NCI-H69 (cell line): ENCODE measurements around the gene TTLL11.

Source experiments
- DNase-seq: peaks from one replicate; lab custom pipeline; 2025; lab: John Stamatoyannopoulos, UW

Gene TTLL11

DNA sequence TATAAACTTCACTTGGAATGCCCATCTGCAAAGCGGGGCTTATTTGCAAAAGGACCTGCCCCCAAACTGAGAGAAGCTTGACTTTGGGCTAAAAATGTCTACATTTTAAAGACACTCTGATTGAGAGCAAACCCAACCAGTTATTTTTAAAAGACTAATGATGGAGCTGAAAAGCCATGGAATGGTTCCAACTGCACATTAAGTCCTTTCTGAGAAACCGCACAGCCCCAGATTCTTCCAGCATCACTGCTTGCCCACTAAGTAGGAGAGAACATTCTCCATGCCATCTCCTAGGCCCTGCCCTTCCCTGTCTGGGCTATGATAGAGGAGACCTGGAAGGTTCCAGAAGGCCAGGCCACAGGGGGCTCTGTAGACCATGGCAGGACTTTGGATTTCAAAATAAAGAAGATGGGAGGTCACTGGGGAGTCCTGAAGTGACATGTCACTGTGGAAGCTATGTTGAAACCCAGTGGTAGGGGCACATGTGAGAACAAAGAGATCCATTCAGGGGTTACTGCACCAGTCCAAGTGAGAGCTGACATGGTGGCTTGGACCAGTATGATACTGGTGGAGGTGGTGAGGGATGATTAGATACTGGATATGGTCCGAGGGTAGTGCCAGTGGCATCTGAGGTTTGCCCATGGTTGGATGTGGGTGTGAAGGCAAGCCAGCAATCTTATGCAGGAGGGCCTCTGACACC lies 262.5 kb downstream of the TTLL11 start:
- no peak for DNase-seq

DNA sequence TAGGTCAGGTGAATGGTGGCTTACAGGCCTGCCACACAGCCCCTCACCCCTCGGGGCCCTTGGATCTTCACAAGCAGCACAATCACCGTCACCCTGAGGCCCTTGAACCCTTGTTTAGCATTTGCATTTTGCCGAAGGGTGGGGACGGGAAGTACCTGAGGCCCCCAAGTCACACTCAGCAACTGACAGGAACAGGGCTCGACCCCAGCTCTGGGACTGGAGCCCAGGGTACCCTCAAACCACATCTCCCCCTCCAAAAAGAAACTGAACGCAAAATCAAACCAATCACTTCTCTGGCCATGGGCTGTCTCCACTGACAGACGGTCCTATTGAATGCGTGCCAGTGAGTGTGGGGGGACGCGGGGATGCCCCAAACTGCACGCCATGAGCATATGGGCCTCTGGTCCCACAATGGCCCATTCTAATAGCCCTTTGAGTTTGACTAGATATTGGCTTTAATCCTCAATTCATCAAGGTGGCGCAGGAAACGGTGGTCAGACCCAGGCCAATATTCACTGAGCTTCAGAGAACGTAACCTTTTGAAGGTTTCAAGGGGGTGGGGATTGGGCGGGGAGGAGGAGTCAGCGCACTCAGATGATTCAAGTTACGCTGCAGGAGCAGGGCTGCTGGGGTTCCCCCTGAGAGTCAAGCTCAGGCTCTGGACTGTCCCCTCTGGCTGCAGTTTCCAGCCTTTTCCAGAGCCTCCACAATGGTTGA lies 265.7 kb downstream of the TTLL11 start:
- no peak for DNase-seq

DNA sequence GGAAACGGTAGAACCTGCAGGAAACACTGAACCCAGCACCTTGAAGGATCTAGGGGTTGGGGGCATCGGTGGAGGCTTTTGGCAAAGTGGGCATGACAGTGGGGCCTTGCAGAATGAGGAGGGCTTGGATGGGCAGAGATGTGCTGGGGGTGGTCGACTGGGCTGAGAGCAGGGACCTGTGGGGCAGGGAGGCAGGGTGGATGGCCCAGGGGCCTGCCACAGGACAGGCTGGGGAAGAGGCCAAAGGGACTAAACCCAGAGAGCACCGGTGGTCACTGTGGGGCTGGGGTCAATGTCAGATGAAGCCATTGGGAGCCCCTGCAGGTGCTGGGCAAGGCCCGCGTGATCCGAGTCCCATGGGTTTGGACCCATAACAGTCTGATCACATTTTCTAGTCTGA lies 266.4 kb downstream of the TTLL11 start:
- DNase-seq = no peak

DNA sequence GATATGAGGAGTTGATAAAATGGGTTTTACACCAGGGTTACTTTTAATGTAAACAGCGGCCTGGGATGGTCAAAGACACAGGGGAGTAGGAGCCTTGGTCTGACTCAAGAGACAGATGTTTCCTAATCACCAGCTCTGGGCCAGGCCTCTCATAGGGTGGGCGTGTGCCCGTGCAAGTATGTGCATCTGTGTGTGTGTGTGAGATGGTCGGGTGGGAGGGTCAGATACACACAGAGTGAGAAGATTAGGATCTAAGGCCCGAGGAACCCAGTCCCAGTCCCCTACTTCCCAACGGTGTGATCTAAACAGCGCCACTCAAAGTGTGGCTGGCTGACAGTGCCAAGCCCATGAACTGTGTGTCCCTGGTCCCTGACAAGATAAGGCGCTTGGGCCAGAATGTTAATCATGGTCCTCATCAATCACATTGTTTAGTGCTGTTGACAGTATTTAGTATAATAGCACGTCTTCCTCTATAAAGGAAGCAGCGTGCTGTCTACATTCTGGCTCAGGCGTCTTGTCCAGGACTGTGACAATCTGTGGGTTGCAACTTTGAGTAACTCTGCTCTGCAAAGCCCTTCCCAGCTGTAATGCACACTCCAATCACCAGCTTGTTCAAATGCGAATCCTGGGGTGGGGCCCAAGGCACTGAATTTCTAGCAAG lies 267.9 kb downstream of the TTLL11 start:
- DNase-seq = peak; percentile 27

DNA sequence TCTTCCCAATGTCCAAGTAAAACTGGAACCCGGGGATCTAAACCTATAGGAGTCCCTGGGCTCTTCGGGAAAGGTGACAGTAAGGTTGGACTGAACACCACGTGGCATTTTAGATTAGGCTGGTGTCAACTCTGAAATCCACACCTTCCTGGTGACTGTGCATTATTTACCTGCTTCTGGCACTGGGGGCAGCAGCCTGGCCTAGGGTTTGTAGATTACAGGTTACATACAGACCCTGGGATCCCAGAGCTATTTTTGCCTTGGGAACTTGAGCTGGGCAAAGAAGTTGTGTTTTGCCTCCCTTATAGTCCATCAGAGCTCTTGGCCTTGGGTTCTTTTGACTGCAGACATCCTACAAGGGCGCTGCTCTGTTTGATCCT lies 268.5 kb downstream of the TTLL11 start:
- peak; percentile 37 for DNase-seq

DNA sequence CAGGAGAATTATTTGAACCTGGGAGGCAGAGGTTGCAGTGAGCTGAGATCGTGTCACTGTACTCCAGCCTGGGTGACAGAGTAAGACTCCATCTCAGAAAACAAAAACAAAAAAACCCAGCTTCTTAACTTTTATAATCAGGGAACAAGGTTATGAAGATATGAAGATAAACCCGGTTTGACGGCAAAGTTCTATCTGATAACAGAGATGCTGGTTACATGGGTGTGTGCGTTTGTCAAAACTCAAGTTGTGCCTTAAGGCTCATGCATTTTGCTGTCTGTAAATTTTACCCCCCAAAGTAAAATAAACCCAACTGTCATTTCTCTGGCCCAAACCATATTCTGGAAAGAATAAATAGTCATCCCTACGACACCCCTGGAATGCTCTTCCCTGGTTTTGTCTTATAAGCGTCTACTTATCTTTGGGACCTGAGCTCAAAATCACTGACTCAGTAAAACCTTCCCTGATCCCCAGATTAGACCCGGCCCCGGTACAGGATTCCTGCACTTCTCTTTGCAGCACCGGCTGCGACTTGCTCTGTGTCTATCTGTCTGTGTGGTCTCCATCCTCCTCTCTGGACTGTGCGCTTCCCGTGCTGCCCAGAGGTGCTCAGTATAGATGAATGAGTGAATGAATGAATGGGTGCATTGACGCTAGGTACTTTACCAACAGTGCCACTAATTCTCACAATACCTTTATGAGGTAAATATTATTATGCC lies 269.5 kb downstream of the TTLL11 start:
- DNase-seq = no peak

DNA sequence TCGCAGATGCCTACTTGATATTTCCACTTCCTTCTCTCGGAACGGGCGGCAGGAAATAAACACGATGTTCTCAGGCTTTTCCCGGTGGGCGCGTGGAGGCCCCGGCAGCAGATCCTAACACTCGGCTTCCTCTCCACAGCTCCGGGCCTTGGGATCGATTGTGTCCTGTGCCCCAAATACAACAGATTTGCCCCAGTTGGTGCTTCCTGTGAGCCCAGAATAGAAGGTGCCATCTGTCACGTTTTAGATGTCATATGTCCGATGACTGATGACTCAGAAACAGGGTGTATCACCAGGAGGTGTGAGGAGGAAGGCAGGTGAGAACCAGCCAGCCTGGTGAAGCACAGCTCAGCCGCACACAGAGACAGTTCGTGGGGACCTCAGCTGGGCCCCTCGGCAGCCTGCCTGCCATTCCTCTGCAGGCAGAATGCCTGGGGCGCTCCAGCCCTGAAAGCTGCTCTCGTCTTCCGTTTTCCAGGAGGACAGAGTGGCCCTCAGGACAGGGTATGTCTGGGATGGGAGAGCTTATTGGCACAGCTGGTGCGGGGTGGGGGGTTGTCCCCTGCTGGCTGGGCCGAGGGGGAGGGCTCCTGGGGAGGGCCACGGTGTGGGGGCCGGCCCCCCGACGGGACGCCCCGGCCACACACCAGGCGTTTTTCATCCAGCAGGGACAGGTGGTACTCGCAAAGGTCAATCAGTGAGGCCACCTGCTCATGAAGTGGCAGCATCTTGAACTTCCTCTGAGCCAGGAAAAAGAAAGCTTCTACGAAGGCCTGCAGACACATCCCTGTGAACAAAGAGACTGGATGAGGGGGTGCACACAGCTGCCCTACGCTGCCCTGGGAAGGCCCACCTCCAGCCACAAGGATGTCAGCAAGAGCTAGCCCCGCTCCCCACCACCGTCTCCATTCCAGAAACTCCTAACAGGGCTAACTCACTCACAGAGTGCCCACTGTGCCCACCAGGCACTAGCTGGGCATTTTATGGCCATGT lies 270.7 kb downstream of the TTLL11 start:
- peak; percentile 73 for DNase-seq

DNA sequence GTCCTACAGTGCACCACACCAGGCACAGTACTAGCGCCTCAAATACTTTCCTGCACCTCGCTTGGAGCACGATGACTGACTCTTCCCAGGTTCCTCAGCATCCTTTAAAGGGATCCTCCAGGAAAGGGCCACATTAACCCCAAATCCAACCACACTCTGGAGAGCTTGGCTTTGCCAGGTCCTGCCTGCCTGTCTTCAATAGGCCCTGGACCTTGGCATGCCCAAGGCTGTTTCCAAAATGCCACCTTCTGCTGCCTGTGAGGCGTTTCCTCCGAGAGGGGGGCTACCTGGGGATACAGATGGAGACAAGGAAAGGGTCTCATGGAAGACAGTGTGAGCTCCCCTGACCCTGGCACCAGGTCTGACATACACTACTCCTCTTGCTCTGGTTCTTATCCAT lies 271.8 kb downstream of the TTLL11 start:
- no peak for DNase-seq

DNA sequence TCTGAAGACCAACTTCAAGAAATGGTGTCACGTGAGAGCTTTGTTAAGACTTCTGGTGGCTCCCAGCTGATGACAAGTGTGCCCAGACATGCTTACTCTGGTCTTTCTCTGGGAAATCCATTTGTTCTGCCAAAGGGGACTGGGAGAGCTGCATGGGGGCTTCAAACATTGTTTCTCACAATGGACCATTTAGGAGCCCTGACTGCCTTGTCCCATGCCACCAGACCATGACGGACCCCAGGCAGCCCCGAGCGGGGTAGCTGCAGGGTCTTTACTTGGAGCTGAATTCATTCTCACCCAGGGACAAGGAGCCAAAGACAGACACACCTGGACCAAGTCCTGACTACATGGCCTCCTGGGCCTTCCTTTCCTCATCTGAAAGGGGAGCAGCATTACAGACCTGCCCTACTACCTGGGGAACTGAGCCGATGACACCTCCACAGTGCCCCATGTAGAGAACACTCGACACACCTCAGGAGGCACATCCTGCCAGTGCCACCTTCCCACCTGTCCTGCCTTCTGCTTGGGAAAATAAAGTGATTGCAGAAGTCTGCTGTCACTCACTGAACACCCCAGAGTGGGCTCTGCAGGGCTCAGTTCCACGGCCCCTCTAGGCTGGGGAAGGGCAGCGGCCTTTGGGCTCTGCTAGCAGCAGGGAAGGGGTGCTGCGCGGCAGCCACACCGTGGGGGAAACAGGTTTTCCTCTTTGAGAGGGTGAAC lies 272.7 kb downstream of the TTLL11 start:
- DNase-seq = peak; percentile 63

DNA sequence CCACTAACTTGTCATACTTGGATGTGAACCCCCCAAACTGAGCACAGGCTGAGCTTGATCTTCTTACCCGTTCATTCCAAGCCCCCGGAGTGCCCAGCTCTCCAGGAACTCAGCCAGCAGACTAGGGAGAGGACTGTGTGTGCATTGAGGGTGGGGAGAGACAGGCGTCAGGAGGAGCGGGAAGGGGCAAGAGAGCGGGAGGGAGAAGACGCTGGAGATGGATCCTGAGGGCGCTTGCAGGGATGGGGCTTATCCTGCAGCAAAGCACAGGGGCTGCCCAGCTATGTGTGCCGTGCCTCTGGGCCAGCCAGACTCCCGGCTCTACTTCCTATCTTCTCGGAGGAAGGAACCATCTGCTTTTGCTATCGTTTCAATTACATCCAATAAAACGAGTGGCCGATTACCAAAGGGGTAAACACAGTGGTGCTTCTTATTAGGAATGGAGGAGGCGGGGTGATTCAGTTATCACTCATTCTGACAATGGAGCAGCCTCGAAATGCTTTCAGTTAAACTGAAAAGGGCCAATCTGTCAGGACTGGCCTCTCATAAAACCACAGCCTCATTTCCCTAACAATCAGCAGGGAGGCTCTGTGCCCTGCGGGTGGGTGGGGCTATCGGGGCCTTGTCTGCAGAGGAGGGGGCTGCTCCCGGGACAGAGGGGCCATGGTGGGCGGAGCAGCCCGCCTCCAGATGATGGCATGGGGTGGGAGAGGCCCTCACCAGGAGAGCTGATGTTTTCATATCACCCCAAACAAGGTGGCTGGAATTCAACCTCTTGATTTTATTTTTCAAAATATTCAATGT lies 273.5 kb downstream of the TTLL11 start:
- peak; percentile 97 for DNase-seq

DNA sequence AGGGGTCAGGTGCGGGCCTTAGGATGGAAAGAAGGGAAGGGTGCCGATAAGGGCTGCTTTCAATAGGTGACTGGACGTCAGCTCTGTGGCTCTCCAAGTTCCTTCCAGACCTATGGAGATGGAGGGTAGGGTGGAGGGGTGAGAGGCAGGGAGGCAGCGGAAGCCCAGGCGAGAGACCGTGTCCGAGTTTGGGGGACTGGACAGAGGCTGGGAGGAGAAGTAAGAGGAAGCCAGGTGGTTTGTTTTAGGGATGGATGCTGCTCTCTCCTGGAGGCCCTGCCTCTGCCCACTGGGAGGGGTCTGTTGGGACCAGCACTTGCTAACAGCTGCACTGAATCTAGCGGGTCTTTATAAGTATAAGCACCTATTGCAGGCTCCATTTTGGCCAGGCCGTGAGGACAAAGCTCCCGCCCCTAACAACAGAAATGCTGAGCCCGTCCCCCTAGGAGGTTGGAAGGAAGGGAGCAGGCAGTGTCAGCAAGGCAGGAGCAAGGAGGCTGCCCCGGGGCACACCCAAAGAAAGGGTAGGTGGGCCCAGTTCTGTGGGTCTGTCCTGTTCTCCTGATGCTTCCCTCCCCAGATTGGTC lies 274.2 kb downstream of the TTLL11 start:
- DNase-seq = peak; percentile 27

DNA sequence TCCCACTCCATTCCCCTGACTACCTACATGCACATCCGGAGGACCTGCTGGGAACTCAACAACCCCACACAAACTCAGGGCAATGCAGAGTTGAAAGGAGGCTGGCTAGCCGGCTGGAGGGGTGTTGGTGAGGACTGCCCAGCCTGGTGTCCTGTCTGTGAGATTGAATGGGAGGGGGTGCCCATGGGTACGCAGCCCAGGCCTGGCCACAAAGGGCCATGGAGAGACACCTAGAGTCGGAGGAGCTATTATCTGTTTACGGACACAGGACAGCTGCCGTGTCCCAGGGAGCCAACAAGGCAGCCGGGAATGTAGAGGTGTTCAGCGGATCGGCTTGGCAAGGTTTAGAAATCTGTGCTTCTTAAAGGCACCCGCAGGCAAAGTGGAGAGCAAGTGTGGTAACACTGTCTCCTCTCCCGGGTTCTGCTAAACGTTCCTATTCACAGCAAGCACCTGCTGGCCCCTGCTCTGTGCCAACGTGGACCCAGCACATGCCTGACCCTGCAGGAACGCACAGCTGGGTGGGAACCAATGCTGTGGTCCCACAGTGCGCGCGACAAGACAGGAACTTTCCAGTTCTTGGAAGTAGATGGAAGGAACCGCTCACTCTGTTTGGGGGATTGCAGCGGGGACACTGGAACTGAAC lies 275.0 kb downstream of the TTLL11 start:
- no peak for DNase-seq

DNA sequence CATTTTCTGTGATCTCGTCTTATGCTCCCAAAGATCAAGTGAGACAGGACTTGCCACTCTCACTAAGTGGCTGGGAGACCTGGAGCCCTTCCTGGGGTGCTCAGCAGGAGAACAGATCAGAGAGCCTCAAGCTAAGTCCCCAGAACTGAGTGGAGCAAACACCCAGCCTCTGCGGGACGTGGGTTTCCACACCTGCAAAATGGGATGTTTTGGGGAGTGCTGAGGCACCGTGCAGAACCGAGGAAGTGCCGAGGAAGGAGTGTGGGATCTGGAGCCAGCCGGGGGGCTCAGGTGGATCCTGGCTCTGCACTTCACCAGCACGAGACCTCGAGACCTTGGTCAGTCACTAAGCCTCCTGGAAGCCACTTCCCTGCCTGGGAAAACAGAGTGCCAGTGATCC lies 275.6 kb downstream of the TTLL11 start:
- no peak for DNase-seq

DNA sequence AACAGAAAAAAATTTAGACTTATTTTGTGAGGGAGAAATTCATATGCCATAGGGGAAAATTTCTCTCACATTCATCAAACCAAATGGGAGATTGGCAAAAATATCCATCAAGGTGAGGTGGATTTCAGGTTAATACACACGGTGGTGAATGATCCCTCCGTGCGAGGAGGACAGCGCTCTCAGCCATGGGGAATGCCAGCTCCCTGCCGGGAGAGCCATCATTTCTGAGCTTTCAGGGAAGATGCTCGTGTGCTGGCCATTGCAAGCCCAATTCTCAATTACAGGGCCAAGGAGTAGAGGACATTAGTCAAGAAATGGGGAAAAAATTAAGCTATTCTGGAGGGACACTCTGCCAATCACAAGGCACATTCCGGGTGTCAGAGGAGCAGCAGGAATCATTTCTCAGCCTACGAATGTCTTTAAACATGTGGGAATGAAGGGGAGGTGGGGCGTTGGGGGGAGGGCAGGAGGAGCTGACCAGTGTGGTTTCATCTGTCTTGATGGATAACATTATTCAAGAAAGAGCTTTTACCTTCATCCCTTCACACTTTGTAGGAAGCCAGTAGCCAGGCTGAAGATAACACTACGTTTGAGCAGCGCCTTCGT lies 276.2 kb downstream of the TTLL11 start:
- no peak for DNase-seq

DNA sequence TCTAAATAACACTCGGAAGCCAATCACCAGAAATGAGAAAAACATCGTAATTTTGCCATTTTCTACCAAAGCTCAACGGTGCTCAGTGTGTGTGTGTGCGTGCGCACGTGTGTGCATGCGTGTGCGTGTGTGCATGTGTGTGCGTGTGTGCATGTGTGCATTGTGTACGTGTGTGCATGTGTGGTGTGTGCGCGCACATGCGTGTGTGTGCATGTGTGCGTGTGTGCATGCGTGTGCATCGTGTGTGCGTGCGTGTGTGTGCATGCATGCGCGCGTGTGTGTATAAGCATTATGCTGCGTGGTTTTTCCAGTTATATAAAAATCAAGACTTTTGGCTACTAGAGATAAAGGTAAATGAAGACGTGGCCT lies 276.7 kb downstream of the TTLL11 start:
- no peak for DNase-seq

DNA sequence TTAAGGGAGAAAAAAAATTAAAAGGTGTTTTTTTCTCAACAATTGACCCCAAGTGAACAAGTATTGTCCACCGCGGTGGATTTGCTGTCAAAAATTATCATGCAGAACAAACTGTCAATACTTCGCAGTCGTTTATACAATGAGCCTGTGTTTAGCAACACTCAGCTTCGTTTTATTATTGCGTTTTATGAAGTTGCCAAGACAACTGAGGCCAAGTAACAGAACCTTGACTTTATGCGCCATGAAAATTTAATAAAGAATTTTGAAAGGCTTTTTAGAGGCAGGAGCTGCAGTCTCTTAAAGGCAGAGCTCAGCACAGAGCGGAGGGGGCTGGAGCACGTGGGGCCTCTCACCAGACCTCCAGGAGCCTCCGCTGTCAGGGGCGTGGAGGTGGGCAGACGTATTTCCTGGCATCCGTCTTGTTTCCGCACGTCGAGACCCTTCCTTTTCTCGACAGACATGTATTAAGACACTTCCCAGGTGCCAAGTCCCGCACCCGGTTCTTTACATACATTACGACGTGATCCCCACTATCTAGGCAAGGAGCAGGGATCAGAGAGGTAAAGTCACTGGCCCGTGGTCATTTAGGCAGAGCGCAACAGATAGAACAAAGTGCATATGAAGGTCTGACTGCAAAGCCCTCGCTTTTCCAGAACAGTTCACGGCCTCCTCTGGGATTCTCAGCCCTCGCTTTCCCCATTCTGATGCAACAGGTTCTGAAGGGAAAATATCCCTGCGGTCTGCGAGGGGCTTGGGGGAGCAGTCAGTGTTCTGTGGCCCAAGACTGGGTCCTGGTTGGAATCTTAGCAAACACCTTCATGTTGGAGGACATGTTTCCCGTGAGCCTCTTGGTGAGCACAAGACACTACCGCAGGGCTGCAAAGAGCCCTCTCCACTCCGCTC lies 277.3 kb downstream of the TTLL11 start:
- DNase-seq = no peak

DNA sequence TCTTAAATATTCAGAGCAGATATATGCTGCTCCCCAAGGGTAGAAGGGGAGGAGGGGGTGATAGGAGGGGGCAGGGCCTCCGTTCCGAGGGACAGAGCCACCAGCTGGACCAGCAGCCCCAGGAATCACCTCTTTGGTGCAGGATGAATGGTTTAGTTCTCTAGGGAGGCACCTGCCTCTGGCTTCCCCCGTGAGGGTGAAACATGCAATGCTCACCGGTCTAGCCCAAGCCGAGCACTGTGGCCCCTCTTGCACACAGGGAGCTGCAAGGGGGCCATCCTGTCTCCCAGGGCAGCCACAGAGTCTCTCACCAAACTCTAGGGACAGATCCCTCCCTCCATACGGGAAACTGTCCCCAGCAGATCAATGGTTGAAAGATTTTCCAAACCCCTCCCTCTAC lies 278.0 kb downstream of the TTLL11 start:
- DNase-seq = no peak

DNA sequence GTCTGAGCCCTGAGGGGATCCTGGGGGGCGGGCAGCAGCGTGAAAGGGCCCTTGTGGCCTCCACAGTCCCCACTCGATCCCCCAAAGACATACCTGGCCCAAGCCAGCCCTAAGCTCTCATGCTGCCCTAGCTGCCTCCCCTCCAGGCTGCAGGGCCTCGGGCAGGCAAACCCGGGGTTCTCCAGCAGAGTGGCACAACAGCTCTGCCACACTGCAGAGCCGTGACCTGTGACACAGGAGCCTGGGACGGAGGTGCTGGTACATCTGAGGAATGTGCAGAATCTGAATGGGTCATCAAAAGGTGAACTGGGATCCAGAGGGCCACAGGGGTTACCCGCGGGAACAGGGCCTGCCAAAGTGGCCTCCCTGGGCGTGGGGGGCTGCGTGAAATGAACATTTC lies 278.5 kb downstream of the TTLL11 start:
- DNase-seq = no peak
